Hepatocyte (in vitro differentiated cells): ENCODE measurements around the gene DOK6. TPM values are rescaled to one million over a fixed set of nuclear protein-coding genes. Genes with fewer than 3 reads are reported as not detected.

ENCODE experiments used
- DNase-seq: peaks from one replicate; pipeline ENCODE4 v3.0.0-alpha.2; 2016; ENCODE audit warnings: low spot score
- H2AFZ ChIP-seq: fragments of 200-600 bp; sonication (generic); 2 replicates; pipeline ENCODE4 v1.6.0; 2016; ENCODE audit warnings: antibody characterized with exemption, mild to moderate bottlenecking
- H3K27ac ChIP-seq: fragments of 200-600 bp; sonication (generic); 2 replicates; pipeline ENCODE4 v1.5.1; 2016; ENCODE audit warnings: mild to moderate bottlenecking
- H3K27me3 ChIP-seq: fragments of 200-600 bp; sonication (generic); 2 replicates; pipeline ENCODE4 v1.6.1; 2016
- H3K36me3 ChIP-seq: fragments of 200-600 bp; sonication (generic); replicated peaks from 2 replicates; pipeline ENCODE4 v1.5.1; 2016; ENCODE audit warnings: low read depth; ENCODE audit not compliant: insufficient read depth
- H3K4me1 ChIP-seq: fragments of 200-600 bp; sonication (generic); 2 replicates; pipeline ENCODE4 v1.5.1; 2016; ENCODE audit warnings: mild to moderate bottlenecking, moderate library complexity; ENCODE audit not compliant: insufficient read depth
- H3K4me2 ChIP-seq: fragments of 200-600 bp; sonication (generic); 2 replicates; pipeline ENCODE4 v1.6.0; 2016
- H3K4me3 ChIP-seq: fragments of 200-600 bp; sonication (generic); 2 replicates; pipeline ENCODE4 v1.5.1; 2016; ENCODE audit warnings: mild to moderate bottlenecking
- H3K79me2 ChIP-seq: fragments of 200-600 bp; sonication (generic); 2 replicates; pipeline ENCODE4 v1.6.0; 2017; ENCODE audit warnings: mild to moderate bottlenecking
- H3K9me2 ChIP-seq: fragments of 200-600 bp; sonication (generic); replicated peaks from 2 replicates; pipeline ENCODE4 v1.6.0; 2017; ENCODE audit warnings: mild to moderate bottlenecking; ENCODE audit not compliant: insufficient read depth
- H3K9me3 ChIP-seq: fragments of 200-600 bp; sonication (generic); 2 replicates; pipeline ENCODE4 v1.5.1; 2016; ENCODE audit warnings: low read depth, mild to moderate bottlenecking
- H4K20me1 ChIP-seq: fragments of 200-600 bp; sonication (generic); 2 replicates; pipeline ENCODE4 v1.6.0; 2016; ENCODE audit warnings: mild to moderate bottlenecking; ENCODE audit not compliant: insufficient read depth, poor library complexity, severe bottlenecking
- EZH2 ChIP-seq: fragments of 200-600 bp; sonication (generic); IDR thresholded peaks from 2 replicates; pipeline ENCODE4 v1.6.1; 2016; ENCODE audit warnings: antibody characterized with exemption, mild to moderate bottlenecking, borderline replicate concordance
- EZH2phosphoT487 ChIP-seq: fragments of 200-600 bp; sonication (generic); IDR thresholded peaks from one replicate; pipeline ENCODE4 v1.6.1; 2018; ENCODE audit warnings: antibody characterized with exemption, mild to moderate bottlenecking, low read depth, moderate library complexity; ENCODE audit not compliant: unreplicated experiment, severe bottlenecking
- WGBS: methylation state at CpG from one replicate; pipeline ENCODE4 v1.1.6; 2016; ENCODE audit warnings: low lambda C conversion rate; ENCODE audit errors: missing lambda C conversion rate; 5-methylcytosine and 5-hydroxymethylcytosine counted together
- polyA plus RNA-seq: library from polyadenylated mRNA; unstranded; fragments of >200 nt; fragmentation: Nextera tagmentation; extraction: Ambion mirVana; gene quantifications from 2 replicates; pipeline ENCODE4 v1.2.1, GENCODE V29; 2016
- total RNA-seq: library from RNA; depleted of rRNA; stranded (reverse); fragments of >200 nt; gene quantifications from 2 replicates; pipeline ENCODE4 v1.2.3, GENCODE V29; 2014
- TF ChIP-seq, protein P1 (sequence below): fragments of 200-600 bp; sonication (generic); IDR thresholded peaks from 2 replicates; pipeline ENCODE4 v1.5.1; 2016; ENCODE audit warnings: antibody characterized with exemption, mild to moderate bottlenecking; ENCODE audit not compliant: poor library complexity

The DOK6 gene
- total and polyA plus RNA-seq, 2 experiments from 2014 or later = 2.6 to 4.0 TPM

DNA sequence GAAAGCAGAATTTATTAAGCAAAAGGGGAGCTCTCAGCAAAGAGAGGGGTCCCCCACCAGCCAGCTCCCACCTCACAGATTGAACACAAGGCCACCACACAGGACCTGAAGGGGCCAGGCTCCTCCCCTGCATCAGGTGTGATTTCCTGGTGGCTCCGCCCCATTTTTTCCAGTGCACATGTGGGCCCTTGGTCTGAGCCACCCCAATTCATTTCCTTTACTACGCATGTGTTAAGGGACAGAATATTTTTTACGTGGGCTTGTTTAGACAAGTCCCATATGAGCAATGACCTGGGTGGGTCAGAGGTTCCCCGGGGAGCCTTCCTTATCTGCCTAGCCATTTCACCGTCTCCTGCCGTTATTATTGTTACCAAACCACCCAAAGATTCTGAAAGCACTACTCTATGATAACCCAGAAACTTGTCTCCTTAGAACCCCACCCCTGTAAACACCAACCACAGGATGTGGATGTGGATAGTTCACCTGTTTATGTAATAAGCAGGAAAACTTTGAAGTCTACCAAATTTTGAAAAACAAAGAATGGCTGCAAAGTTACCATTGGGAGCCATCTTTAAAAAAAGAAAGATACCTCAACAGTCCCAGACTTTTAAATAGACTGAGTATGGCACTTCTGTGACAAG is 355.3 kb downstream of the DOK6 start:
- Histone ChIP-seq H4K20me1 (no peaks in the 10 kb centered on the region), H3K4me2 (no peak overlapping the region), H3K4me3 (no peak overlapping the region), H3K36me3 (no peaks in the 10 kb centered on the region), H3K9me3 (no peaks in the 10 kb centered on the region), H3K4me1 (no peaks in the 10 kb centered on the region), H3K27ac (no peak overlapping the region), H2AFZ (no peak overlapping the region), H3K27me3 (no peaks in the 10 kb centered on the region), H3K79me2 (no peaks in the 10 kb centered on the region), H3K9me2 (no peaks in the 10 kb centered on the region)
- no peak for TF ChIP-seq EZH2phosphoT487
- TF ChIP-seq, protein P1, sequence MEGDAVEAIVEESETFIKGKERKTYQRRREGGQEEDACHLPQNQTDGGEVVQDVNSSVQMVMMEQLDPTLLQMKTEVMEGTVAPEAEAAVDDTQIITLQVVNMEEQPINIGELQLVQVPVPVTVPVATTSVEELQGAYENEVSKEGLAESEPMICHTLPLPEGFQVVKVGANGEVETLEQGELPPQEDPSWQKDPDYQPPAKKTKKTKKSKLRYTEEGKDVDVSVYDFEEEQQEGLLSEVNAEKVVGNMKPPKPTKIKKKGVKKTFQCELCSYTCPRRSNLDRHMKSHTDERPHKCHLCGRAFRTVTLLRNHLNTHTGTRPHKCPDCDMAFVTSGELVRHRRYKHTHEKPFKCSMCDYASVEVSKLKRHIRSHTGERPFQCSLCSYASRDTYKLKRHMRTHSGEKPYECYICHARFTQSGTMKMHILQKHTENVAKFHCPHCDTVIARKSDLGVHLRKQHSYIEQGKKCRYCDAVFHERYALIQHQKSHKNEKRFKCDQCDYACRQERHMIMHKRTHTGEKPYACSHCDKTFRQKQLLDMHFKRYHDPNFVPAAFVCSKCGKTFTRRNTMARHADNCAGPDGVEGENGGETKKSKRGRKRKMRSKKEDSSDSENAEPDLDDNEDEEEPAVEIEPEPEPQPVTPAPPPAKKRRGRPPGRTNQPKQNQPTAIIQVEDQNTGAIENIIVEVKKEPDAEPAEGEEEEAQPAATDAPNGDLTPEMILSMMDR = no peak
- no peak for TF ChIP-seq EZH2
- 87% methylated on average over 6 of the region's 6 CpGs for WGBS
- DNase-seq = no peak

DNA sequence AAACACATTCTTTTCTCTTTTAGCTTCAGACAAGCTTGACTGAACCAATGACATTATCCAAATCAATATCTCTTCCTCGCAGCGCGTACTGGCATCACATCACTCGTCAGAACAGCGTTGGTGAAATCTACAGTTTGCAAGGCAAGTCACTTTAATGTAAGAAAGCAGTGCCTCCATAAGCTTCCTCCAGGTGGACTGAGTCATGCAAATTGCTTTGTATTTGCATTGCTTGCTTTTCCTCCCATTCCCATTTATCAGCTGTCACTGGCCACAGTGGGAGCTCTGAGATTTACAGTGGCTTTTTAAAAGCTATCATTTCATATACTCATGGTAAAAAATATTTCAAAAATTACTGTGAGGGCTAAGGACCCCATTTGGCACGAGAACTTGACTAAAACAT is 357.0 kb downstream of the DOK6 start:
- H3K4me2 ChIP-seq = no peak overlapping the region
- no peaks in the 10 kb centered on the region for H3K79me2 ChIP-seq
- H3K36me3 ChIP-seq = no peaks in the 10 kb centered on the region
- TF ChIP-seq EZH2phosphoT487 (no peak), EZH2 (no peak)
- TF ChIP-seq, protein P1 = no peak
- H4K20me1 ChIP-seq = no peaks in the 10 kb centered on the region
- H2AFZ ChIP-seq = no peak overlapping the region
- no peak overlapping the region for H3K27ac ChIP-seq
- H3K4me3 ChIP-seq = no peak overlapping the region
- WGBS = 42% methylated on average over 6 of the region's 6 CpGs
- H3K9me2 ChIP-seq = no peaks in the 10 kb centered on the region
- H3K9me3 ChIP-seq = no peaks in the 10 kb centered on the region
- no peaks in the 10 kb centered on the region for H3K27me3 ChIP-seq
- DNase-seq = no peak
- H3K4me1 ChIP-seq = no peaks in the 10 kb centered on the region

DNA sequence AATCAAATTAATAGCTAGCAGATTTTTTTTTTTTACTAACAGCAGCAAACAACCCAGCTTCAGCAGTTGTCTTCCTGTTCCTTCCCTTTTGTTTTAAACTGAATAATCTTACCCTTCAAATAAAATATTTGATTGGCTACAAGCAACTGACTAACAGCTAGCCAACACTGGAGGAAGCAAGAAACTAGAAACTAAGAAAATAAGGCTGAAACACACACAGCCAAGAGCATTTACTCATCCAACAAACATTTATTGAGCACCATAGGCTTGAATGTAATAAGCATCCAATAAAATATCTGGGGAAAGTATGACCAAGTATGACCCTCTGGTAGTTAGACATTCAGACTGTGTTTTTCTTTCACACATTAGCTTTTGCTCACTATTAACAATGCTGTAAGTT is 357.8 kb downstream of the DOK6 start:
- H3K9me2 ChIP-seq = no peaks in the 10 kb centered on the region
- H3K27me3 ChIP-seq = no peaks in the 10 kb centered on the region
- H3K79me2 ChIP-seq = no peaks in the 10 kb centered on the region
- no peak overlapping the region for H3K4me2 ChIP-seq
- no peaks in the 10 kb centered on the region for H3K4me1 ChIP-seq
- H3K4me3 ChIP-seq = no peak overlapping the region
- no peak for TF ChIP-seq EZH2phosphoT487
- no peak for TF ChIP-seq EZH2
- TF ChIP-seq, protein P1 = no peak
- no peaks in the 10 kb centered on the region for H4K20me1 ChIP-seq
- DNase-seq = no peak
- H2AFZ ChIP-seq = no peak overlapping the region
- no peaks in the 10 kb centered on the region for H3K9me3 ChIP-seq
- H3K36me3 ChIP-seq = no peaks in the 10 kb centered on the region
- no peak overlapping the region for H3K27ac ChIP-seq

DNA sequence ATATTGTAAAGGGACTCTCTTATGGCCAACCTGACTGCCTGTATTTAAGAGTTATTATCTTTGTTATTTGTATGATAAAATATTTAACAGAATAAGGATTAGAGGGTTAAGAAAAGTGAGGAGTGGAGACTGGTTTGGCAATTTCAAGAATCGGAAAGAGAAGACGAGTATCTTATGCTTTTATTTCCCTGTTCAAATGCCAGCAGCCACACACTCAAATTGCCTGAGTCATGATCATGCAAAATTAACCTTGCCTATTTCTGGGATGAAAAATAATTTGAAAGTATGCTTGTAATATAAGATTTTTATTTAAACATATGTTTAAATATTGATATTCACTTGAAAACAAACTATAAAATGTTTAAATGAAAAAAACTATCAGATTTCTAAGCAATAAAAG is 358.4 kb downstream of the DOK6 start:
- 85% methylated on average over 2 of the region's 2 CpGs for WGBS

More for the DNA sequence above, 358.4 kb downstream of the DOK6 start:
- Histone ChIP-seq H4K20me1 (no peaks in the 10 kb centered on the region), H3K27me3 (no peaks in the 10 kb centered on the region), H2AFZ (no peak overlapping the region), H3K9me2 (no peaks in the 10 kb centered on the region), H3K9me3 (no peaks in the 10 kb centered on the region), H3K4me2 (no peak overlapping the region), H3K27ac (no peak overlapping the region), H3K4me1 (no peaks in the 10 kb centered on the region), H3K4me3 (no peak overlapping the region), H3K36me3 (no peaks in the 10 kb centered on the region), H3K79me2 (no peaks in the 10 kb centered on the region)
- TF ChIP-seq EZH2 = no peak
- TF ChIP-seq, protein P1 = no peak
- no peak for DNase-seq
